GM19324 (cell line): ENCODE data around the gene CFAP54.

ENCODE experiments used
- ATAC-seq: cut with Tn5 transposase; IDR thresholded peaks from one replicate; pipeline ENCODE4 v1.9.1; 2021; ENCODE audit warnings: mild to moderate bottlenecking, moderate library complexity; ENCODE audit not compliant: unreplicated experiment, low FRiP score

CFAP54 gene

DNA sequence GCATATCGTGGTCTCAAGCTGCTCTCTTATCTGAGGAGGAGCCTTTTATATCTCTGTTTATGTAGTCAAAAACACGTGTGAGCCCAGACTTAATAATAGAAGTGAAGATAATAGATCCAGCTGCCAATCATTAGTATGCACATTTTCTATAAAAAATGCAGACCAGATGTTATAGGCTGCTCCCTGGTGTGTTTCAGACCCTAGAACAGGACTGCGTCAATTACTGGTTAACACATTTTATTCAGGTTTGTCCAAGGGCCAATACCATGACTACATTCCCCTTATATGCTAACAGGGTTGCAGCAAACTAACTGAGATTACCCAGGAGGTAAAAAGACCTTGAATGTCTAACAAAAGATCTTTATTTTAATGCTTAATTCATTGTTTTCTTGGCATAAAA is 319.2 kb downstream of the CFAP54 start:
- no peak for ATAC-seq

DNA sequence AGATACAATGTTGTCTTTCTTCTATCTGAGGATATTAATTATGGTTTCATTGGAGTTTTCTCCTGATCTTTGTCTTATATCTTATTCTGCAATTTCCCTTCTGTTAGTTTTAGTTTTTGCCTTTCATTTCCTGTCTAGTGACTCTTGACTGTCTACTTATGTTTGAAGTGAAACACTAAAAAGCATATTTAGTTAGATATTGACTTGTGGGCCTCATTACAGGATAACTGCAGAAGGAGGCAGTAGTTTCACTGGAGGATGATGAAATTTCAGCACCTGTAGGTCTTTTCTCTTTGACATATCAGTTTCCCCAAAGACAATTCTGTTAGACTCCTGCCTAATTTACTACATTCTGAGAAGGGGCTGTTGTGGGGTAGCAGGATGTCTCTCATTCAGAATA is 320.1 kb downstream of the CFAP54 start:
- no peak for ATAC-seq

DNA sequence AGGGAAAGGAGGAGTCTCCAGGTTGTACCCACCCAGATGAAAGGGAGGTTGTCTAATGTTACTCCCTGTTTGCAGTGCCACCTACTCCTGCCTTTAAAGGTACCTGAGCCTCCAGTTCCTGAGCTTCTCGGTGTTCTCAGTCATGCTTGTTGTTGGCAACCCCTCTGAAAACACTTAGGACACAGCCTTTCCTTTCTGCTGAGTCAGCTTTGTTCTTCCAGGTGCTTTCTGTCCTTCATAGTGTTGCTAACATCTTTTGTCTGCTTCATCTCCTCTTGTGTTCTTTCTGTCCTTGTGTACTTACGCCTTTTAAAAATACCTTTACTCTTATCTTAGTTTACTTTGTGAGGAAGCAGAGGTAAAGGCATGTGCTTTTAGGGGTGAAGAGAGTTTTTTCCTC is 320.7 kb downstream of the CFAP54 start:
- ATAC-seq = no peak

DNA sequence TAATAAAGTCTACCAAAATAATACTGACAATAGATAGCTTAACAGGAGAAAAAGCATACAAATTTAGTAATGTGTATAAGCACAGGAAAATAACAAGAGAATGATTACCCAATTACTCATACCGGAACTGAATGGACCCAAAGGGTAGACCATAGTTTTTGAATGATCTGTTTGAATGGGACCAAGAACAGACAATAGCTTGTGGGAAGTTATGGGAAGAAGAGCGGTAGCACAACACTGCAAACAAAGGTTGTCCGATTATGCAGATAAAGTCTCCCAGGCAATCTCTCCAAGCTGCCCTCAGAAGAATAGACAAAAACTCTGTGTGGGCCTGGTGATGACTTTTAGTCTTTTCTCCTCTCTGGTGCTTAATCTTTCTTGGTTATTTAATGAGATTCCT is 321.1 kb downstream of the CFAP54 start:
- ATAC-seq = no peak

DNA sequence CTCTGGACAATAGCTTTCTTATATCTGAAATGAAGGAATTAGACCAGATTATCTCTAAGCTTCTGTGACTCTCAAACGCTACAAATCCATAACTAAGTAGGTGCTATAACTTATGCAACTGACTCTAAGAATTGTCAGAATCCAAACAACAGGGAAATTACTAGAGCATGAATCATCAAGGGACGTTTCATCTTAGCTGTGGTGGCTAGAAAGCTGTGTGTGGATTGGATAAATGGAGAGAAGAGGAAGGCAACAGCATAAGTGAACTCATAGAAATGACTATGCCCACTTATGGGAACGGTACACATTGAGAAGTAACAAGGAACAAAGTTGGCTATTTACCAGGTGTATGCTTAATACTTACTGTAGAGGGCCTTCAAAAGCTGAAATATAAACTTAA is 321.7 kb downstream of the CFAP54 start:
- ATAC-seq = no peak

DNA sequence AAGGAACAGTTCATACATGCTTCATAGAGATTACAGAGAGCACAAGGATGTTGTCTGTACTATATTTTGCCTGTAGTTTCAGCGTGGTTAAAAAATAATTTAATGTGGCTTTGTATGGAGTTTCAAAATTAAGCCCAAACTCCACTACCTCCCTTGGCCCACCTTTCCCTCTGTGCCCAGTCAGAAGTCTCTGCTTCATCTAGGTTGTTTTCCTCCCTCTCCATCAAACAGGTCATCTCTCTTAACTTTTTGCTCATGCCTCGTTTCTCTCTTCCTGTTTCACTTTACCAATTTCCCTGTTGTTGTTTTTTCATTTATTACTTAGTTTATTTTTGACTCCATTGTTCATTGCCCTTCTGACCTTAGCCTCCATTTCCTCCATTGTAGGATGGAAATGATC is 322.8 kb downstream of the CFAP54 start:
- no peak for ATAC-seq

DNA sequence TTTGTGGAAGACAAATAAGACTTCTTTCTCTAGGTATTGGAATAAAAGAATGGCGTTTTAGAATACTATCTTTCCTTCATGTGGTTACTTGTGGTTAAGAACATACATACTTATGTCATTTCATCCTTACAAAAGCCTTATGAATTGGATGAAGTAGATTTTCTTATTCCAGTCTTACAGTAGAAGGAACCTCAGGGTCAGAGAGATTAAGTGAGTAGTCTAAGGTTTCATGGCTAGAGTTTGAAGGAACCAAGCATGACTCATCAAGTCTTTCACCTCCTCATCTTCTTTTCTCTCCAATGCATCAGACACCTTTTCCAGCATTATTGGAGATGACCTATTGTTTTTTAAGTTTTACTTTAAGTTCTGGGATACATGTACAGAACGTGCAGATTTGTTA is 324.8 kb downstream of the CFAP54 start:
- ATAC-seq = no peak

DNA sequence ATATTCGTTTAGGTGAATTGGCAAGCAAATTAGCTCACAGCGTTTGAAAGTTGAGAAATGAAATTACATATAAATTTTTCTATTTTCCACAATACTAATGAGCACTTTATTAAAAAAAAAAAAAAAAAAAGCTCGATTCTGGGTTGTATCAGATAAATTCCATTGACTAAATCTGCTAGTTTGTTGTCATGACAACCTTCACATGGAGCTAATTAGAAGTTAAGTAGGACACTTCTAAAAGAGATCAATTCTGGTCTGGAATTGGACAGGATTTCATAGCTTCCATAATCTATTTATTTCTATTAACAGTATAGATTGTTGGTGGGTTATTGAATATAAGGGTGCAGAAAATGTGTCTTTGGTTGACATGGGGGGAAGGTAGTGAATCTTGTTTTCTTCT is 332.2 kb downstream of the CFAP54 start:
- ATAC-seq = no peak

DNA sequence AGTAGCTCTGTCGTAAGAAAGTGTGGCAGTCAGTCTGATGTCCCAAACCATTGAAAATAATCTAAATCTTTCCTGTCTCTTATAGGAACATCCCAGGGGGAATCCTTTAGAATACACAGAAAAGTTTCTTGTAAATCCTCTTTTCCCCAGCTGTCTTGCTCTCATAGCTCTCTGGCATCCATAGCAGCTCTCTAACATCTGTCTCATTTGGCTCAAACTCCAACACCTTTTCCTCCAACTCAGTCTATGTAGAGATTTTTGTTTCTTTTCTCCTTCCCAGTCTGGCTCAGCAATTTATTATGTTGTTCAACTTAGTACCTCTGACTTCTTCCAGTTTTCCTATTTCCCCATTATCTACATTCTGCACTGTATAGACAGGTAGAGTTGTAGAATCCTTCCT is 333.3 kb downstream of the CFAP54 start:
- no peak for ATAC-seq

DNA sequence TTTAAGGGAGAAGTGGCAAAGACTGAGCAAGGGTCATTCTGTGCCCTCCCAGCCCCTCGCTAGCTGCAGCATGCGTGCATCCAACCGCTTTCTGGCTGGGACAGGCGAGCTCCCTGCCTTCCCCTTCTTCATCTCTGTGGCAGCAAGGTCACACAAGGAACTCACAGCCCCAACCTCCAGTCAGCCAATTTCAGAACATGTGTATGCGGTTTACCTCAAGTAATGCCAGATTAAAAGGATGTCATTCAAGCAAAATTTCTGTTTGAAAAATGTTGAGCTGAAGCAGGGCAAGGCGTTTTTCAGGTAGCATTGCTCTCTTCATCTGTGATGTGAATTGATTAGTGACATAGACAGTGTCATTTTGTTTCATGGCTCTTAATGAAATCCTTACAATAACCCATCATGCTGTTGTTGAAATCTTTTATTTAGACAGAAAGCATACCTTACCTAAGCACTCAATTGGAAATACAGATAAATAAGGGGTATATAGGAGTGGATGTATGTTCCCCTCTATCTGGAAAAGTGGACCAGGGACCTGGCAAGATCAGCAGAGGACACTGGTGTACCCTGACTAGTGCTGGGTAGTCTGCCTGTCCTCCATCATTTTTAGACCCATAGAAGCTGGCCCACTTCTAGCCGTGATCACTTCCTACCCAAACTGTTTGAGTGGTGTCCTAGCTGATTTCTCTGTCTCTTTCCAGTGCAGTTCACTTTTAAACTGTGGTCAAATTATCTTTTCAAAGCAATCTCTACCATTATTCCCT is 334.9 kb downstream of the CFAP54 start:
- ATAC-seq = no peak

DNA sequence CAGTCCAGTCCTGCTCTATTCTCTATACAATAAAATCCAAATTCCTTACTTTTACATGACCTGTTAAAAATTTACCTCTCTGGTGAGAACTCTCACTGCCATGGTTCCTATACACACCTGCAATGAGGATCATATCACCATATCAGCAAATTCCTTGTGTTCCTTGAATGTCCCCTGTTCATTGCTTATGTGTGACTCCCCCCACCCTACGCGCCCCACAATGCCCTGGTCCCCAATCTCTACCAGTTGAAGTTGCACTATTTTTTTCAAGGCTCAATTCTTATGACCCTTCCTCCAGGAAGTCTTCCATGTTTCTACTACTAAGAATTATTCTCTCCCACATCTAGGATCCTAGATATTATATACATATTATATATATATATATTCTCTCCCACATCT is 335.5 kb downstream of the CFAP54 start:
- no peak for ATAC-seq

DNA sequence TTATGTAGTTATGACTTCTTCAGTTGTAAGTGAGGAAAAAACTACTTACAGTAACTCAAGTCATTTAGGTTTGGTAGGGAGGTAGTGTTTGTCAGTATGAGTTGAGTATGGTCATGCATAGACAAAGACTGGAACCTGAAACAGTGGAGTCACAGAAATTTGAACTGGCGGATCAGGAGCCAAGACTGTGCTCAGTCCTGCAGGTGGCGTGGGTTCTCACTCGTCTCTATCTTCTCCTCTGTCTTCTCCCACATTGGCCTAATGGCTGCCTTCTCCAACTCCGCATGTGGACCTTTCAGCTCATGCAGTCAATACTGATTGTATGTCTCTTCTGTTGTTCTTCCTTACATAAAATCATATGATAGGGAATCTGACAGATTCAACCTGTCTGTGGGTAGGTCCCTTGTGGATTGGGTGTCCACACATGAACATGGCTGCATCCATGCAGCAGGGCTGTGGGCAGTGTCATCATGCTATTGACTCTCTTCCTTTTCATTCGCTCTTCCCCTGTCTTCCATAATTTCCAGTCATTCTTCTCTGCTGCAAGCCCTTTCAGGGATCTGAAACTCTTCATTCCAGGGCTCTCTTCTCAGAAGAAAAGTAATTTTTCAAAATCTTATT is 338.9 kb downstream of the CFAP54 start:
- no peak for ATAC-seq

DNA sequence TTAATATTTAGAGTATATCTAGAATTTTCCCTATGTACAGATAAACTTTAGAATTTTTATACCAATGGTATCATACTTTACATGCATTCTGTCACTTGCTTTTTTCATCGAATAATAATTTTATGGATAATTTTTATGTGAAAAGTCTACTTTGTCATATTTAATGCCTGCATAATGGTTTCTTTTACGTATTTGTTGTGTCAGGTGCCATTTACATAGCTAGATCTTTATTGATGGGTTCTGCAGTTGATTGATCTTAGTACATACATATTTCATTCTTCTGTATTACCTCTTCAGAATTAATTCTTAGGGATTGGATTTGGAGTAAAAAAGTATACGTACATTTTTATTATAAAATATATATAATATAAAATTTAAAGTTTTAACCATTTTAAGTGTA is 340.0 kb downstream of the CFAP54 start:
- ATAC-seq = no peak

DNA sequence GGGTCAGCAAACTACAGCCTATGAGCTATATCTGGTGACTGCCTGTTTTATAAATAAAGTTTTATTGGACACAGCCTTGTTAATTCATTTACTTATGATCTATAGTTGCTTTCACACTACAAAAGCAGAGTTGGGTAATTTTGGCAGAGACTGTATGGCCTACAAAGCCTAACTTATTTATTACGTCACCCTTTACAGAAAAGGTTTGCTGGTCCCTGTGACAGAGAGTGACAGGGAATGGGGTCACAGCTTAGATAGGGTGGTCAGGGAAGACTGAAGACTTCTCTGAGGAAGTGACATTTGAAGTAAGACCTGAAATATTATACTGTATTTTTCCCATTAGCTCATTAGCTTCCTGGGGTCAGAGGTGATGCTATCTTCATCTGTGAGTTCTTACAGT is 342.0 kb downstream of the CFAP54 start:
- ATAC-seq = no peak

DNA sequence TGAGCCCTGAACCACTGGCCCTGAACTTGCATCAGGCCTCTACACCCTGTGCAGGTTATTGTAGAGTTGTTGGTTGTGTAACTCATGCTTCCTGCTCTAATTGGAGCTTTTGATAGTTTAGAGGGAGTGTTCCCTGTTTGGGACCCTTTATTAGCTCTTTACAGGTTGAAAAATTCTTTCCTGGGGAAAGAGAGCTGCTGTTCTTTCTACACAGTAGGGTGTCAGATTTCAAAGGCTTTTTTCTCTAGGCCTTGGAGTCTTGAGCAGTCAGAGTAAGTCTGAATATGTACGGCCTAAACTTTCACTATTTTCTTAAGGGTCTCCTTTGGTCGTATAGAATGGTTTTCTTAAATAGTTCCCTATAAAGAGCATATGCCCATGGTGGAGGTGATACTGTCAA is 356.9 kb downstream of the CFAP54 start:
- ATAC-seq = no peak

DNA sequence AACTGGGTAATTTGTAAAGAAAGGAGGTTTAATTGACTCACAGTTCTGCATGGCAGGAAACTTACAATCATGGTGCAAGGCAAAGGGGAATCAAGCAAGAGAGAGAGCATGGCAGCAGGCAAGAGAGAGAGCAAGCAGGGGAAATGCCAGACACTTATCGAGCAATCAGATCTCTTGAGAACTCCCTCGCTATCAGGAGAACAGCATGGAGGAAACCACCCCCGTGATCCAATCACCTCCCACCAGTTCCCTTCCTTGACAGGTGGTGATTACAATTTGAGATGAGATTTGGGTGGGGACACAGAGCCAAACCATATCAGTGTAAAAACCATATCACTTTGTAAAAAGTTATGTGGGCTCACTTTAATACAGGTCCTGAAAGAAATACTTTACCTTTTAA is 361.3 kb downstream of the CFAP54 start:
- no peak for ATAC-seq

DNA sequence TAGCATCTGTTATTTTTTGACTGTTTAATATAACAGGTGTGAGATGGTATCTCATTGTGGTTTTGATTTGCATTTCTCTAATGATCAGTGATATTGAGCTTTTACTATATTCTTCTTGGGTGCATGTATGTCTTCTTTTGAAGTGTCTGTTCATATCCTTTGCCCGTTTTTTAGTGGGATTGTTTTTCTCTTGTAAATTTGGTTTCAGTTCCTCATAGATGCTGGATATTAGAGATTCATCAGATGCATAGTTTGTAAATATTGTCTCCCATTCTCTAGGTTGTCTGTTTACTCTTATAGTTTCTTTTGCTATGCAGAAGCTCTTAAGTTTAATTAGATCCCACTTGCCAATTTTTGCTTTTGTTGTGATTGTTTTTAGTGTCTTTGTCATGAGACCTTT is 368.8 kb downstream of the CFAP54 start:
- no peak for ATAC-seq

DNA sequence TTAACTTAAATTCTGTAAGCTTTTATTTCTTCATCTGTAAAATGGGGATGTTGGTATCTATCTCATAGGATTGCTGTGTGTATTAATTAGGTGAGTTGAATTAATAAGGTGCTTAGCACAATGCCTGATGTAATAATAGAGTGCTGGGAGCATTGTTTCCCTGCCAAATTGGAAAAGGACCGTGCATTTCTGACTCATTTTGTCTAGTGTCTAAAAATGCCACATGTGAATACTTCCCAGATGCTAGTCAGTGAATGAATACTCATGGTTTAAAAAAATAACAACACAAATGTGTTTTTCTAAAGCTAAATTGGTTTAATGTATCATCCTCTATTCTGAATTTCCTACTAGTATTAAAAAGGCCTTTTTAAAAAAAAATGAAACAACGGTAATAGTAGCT is 372.3 kb downstream of the CFAP54 start:
- ATAC-seq = no peak

DNA sequence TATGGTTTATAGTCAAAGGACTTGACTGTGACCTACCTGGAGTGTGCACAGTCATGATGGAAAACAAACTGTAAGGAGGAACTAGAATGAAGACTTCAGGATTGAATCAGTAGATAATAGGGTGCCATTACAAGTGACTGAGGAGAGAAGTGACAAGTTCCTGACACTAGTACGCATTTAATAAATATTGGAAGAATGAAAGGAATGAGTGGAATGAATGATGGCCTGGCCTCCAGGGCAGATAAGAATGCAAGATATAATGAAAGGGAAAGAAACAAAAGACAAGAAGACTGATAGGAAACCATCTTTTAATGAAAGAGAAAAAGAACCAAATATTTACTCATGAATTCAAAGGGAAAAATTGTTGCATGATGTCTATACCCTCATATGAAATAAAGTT is 372.9 kb downstream of the CFAP54 start:
- ATAC-seq = no peak

DNA sequence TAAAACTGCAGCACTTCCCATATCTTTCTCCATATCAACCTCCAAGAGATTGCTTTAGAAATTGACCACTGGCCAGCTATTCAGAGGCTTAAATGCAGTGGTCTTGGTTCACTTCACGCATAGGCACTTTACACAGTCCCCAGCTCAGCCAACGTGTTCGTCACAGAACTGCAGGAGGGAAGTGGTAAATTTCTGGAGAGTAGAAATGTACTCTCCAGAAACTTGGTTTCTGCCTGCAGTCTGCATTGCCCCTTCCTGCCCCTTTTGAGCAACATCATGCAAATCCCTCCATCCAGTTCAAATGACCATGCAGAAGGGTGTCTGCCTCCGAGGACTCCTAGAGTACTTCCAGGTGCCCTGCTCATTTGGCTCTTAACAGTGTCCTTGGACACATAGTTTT is 375.0 kb downstream of the CFAP54 start:
- ATAC-seq = no peak

DNA sequence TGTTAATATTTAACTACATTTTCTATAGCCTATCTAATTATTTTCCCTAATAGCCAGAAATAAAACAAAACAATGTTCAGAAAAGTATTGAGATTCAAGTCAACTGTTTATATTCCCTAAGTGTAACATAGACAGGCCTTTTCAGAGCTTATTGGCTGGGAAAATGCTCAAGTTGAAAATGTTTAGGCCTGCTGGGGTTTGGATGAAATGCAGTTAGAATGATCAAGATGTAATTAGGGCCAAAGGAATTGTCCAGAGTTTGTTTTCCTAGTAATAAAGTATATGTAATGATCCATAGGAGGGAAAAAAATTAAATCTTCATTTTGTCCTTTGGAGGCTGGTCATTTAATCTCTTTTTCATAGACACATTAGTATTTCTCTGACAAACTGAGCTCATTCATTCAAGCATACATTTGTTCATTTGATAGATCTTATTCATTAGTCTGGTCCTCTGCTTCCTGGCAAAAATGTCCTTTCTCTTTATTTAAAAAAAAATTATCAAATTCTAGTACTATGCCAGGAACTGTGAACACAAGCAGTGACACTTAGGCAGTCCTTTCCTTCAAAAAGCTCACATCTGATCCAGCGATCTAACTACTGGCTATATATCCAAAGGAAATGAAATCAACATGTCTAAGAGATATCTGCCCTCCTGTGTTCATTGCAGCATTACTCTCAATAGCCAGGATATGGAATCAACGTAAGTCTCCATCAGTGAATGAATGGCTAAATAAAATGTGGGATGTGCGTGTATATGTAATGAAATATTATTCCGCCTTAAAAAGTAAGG is 377.6 kb downstream of the CFAP54 start:
- ATAC-seq = no peak

DNA sequence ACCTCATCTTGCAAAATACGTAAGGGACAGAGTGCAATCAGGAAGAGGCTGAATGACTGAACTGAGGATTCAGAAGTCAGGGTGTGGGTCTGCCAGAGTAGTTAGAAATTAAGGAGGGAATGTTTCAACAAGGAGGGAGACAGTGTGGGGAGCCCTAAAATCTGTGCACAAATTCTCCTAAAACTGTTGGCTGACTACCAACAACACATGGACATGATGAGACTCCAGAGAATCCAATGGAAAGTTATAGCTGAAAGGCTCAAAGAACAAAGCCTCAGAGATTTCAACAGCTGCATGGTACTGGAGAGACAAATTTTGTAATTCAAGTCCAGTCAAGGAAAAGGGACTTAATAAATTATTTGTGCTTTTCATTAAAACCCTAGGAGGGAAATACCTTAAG is 381.6 kb downstream of the CFAP54 start:
- no peak for ATAC-seq
